Testis (tissue), 3 donors: ENCODE results near the gene HOMER1. TPM values are rescaled to one million over a fixed set of nuclear protein-coding genes. Genes with fewer than 3 reads are reported as not detected.

ENCODE experiments used
- DNase-seq: peaks from one replicate; pipeline ENCODE4 v3.0.0-alpha.2; 2019
- H3K27ac ChIP-seq, 2 donors: fragments of 200-600 bp; sonication (generic); one replicate each; pipeline ENCODE4 v1.5.1; 2019
- H3K27me3 ChIP-seq: fragments of 200-600 bp; sonication (generic); one replicate; pipeline ENCODE4 v1.5.1; 2019
- H3K36me3 ChIP-seq: fragments of 200-600 bp; sonication (generic); one replicate; pipeline ENCODE4 v1.5.1; 2017; ENCODE audit warnings: low read depth; ENCODE audit errors: missing control alignments
- H3K4me1 ChIP-seq: fragments of 200-600 bp; sonication (generic); one replicate; pipeline ENCODE4 v1.5.1; 2019
- H3K4me3 ChIP-seq, 2 donors: fragments of 200-600 bp; sonication (generic); one replicate each; pipeline ENCODE4 v1.5.1; 2017 to 2019
- H3K9me3 ChIP-seq: fragments of 200-600 bp; sonication (generic); one replicate; pipeline ENCODE4 v1.5.1; 2017
- POLR2A ChIP-seq: fragments of 450-650 bp; IDR thresholded peaks from one replicate; pipeline ENCODE4 v1.6.1; 2017; ENCODE audit warnings: antibody characterized with exemption, mild to moderate bottlenecking, moderate library complexity
- WGBS, 2 donors: methylation state at CpG; one replicate each; pipeline ENCODE4 v1.1.5; 2018; 5-methylcytosine and 5-hydroxymethylcytosine counted together
- intact Hi-C: fragments of 100-400 bp; cut with DNase I; formaldehyde crosslinking; loops from one replicate; pipeline ENCODE4 v1.15.1; 2023; ENCODE audit warnings: low total_unique reads
- polyA plus RNA-seq: library from polyadenylated mRNA; stranded (reverse); fragments of 350-450 nt; fragmentation: Illumina TruSeq; extraction: RNeasy Lipid Tissue Mini Kit (QIAGEN cat#74804); gene quantifications from one replicate; pipeline ENCODE4 v1.2.3, GENCODE V29; 2014; ENCODE audit warnings: low read depth, low replicate concordance; ENCODE audit not compliant: insufficient read depth
- total RNA-seq, 2 donors: library from RNA; depleted of rRNA; stranded (reverse); fragments of >200 nt; gene quantifications; one replicate each; pipeline ENCODE4 v1.2.3, GENCODE V29; 2016
- TF ChIP-seq, protein P1 (sequence below), 3 experiments: fragments of 450-650 bp in 2 of 3; fragments of 200-600 bp in 1 of 3; sonication (generic) in 1 of 3; IDR thresholded peaks; one replicate each; pipeline ENCODE4 v1.5.1; 2016 to 2019; ENCODE audit warnings: antibody characterized with exemption in 3 of 3, mild to moderate bottlenecking in 2 of 3, moderate library complexity in 1 of 3

The HOMER1 gene
- total and polyA plus RNA-seq, 3 donors from 2014 or later, result 5.7 to 23.0 (median 20.4) TPM

DNA sequence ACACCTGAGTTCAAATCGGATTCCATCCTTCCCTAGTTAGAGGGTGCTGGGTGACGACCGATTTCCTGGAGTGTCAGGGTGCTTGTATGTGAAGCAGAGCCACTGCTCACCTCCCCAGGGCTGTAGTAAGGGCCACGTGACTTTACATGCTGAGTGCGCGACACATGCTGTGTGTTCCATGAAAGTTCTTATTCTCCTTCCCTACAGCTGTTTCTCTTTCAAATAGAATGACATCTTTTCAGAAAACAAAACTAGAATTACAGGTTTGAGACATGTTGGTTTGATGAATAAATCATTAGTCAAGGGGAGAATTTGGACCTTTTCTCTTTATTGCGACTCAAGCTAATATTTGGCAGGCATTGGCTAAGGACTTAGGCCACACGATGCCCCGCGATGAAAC is 164.9 kb downstream of the HOMER1 start:
- intact Hi-C loops, result no loop called here
- no peaks in the 10 kb centered on the region for H3K9me3 ChIP-seq
- TF ChIP-seq, protein P1, sequence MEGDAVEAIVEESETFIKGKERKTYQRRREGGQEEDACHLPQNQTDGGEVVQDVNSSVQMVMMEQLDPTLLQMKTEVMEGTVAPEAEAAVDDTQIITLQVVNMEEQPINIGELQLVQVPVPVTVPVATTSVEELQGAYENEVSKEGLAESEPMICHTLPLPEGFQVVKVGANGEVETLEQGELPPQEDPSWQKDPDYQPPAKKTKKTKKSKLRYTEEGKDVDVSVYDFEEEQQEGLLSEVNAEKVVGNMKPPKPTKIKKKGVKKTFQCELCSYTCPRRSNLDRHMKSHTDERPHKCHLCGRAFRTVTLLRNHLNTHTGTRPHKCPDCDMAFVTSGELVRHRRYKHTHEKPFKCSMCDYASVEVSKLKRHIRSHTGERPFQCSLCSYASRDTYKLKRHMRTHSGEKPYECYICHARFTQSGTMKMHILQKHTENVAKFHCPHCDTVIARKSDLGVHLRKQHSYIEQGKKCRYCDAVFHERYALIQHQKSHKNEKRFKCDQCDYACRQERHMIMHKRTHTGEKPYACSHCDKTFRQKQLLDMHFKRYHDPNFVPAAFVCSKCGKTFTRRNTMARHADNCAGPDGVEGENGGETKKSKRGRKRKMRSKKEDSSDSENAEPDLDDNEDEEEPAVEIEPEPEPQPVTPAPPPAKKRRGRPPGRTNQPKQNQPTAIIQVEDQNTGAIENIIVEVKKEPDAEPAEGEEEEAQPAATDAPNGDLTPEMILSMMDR (IDR thresholded peaks at IDR 0.05), result no peak
- no peak for TF ChIP-seq POLR2A
- H3K36me3 ChIP-seq, result no peaks in the 10 kb centered on the region
- H3K4me3 ChIP-seq, result no peak overlapping the region
- H3K4me1 ChIP-seq, result no peaks in the 10 kb centered on the region
- no peak for DNase-seq
- 92 to 93% methylated on average over 10 of the region's 10 CpGs for WGBS, 2 donors
- H3K27ac ChIP-seq, result no peak overlapping the region
- no peaks in the 10 kb centered on the region for H3K27me3 ChIP-seq

DNA sequence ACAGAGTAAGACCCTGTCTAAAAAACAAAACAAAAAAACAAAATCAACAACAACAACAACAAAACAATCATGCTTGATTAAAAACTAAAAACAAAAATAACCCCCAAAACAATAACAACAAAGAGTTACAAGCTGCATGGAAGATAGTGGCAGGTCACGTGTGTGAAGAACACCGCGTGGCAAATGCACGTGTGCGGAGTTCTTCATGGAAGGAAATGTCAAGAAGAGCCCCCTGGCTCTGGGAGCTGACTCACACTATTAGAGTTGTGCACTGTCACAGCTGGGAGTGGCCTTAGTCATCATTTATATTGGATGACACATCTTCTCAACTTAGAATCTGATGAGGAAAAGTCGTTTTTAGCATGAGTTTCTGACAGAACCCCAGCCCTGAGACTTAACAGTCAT is 167.5 kb downstream of the HOMER1 start:
- TF ChIP-seq, protein P1 (IDR thresholded peaks at IDR 0.05), result no peak
- no peak for TF ChIP-seq POLR2A
- H3K4me3 ChIP-seq, result no peak overlapping the region
- intact Hi-C loops, result no loop called here
- 91 to 96% methylated on average over 6 of the region's 6 CpGs for WGBS, 2 donors
- no peaks in the 10 kb centered on the region for H3K9me3 ChIP-seq
- no peaks in the 10 kb centered on the region for H3K4me1 ChIP-seq
- DNase-seq, result no peak
- H3K27me3 ChIP-seq, result no peaks in the 10 kb centered on the region
- H3K27ac ChIP-seq, result no peak overlapping the region
- H3K36me3 ChIP-seq, result no peaks in the 10 kb centered on the region

DNA sequence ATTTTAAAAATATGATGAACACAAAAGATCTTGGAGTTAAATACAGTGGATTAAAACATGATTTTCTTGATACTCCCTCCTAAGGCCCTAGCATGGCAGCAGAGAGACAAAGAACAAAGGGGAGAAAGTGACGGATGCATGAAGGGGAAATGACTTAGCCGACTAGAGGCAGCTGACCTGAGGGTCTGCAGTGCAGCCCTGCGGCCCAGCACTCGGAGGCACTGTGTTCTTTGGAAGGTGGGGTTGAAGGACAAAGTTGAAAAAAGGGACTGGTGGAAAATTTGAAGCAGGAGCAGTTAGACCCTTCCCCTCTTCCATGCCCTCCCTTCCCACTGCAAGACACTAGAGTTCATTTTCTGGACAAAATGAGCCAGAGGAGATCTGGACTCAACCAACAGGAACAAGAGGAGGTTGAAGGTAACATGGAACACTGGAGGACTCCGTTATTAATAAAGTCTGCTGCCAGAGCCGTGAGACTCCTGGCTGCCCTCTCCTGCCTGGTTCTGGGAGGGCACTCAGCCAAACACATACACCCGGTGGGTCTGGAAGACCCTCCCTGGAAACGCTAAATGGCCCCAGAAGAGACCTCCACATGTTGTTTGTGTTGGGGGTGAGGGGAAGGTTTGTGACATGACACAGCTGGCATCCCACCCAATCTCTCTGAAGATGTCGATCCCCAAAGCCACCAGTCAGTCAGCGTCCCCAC is 179.9 kb downstream of the HOMER1 start:
- WGBS, 2 donors, result 78 to 80% methylated on average over 9 to 10 of the region's 10 CpGs
- Histone ChIP-seq H3K4me1 (no peaks in the 10 kb centered on the region), H3K36me3 (no peaks in the 10 kb centered on the region), H3K4me3 (no peak overlapping the region), H3K9me3 (no peaks in the 10 kb centered on the region), H3K27ac (no peak overlapping the region), H3K27me3 (no peaks in the 10 kb centered on the region)
- intact Hi-C loops, result no loop called here
- DNase-seq, result no peak
- TF ChIP-seq, protein P1 (IDR thresholded peaks at IDR 0.05), result no peak
- TF ChIP-seq POLR2A, result no peak

DNA sequence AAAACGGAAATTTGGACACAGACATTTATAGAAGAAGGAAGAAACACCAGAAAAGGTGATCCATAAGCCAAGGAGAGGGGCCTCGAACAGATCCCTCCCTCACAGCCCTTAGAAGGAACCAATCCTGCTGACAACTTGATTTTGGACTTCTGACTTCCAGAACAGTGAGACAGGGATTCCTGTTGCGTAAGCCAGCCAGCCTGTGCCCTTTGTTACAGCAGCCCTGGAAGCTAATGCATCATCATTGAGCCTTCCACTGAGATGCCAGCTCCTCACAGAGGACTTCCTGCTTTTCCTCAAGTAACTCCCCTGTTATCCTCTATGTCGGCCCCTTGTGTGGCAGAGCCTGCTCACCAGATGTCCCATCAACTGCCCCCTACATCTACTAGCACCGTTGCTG is 183.9 kb downstream of the HOMER1 start:
- no peaks in the 10 kb centered on the region for H3K4me1 ChIP-seq
- TF ChIP-seq POLR2A, result no peak
- TF ChIP-seq, protein P1 (IDR thresholded peaks at IDR 0.05), result no peak
- WGBS, 2 donors, result 71 to 82% methylated on average over 5 of the region's 5 CpGs
- H3K27me3 ChIP-seq, result no peaks in the 10 kb centered on the region
- no peak overlapping the region for H3K4me3 ChIP-seq
- H3K9me3 ChIP-seq, result no peaks in the 10 kb centered on the region
- DNase-seq, result no peak
- intact Hi-C loops, result no loop called here
- no peaks in the 10 kb centered on the region for H3K36me3 ChIP-seq
- H3K27ac ChIP-seq, result no peak overlapping the region

DNA sequence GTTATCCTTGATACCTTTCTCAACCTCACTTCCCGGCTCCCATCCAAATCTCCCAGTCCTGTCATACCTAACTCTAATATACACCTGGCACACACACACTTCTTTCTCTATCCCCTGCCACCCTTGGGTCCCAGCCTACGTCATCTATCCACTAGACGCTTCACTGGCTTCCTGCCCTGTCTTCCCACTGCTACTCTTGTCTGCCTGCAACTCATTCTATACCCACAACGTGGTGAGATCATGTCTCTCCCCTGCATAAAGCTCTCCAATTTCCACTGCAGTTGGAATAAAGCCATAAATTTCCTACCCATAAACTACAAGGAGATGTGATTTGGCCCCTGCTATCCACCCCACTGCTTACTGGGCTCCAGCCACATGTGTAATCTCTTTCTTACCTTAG is 184.5 kb downstream of the HOMER1 start:
- Histone ChIP-seq H3K36me3 (no peaks in the 10 kb centered on the region), H3K27ac (no peak overlapping the region), H3K4me1 (no peaks in the 10 kb centered on the region), H3K4me3 (no peak overlapping the region), H3K27me3 (no peaks in the 10 kb centered on the region), H3K9me3 (no peaks in the 10 kb centered on the region)
- TF ChIP-seq POLR2A, result no peak
- TF ChIP-seq, protein P1 (IDR thresholded peaks at IDR 0.05), result no peak
- 87 to 91% methylated on average over 4 of the region's 4 CpGs for WGBS, 2 donors
- DNase-seq, result no peak
- intact Hi-C loops, result no loop called here
